GM12878 (cell line): ENCODE data around the gene C1orf210. TPM values are rescaled to one million over a fixed set of nuclear protein-coding genes. Genes with fewer than 3 reads are reported as not detected.

ENCODE experiments used
- ATAC-seq: fragments of 200-7000 bp; cut with Tn5 transposase; 3 replicates; pipeline ENCODE4 v1.9.1; 2020; ENCODE audit warnings: mild to moderate bottlenecking, moderate library complexity
- BruUV-seq: library from RNA; stranded (reverse); fragments of 400-500 nt; replicated peaks from 2 replicates; lab custom pipeline; 2021; lab: Mats Ljungman, UMichigan
- CTCF ChIA-PET: fragments of 300-600 bp; sonication (Branson Sonifier 250); formaldehyde crosslinking; extraction: SDS; loops from one replicate; lab custom pipeline; 2021; ENCODE audit warnings: inconsistent platforms; lab: Yijun Ruan, JAX
- POLR2A ChIA-PET: fragments of 350-600 bp; formaldehyde crosslinking; extraction: SDS; loops from one replicate; lab custom pipeline; 2021; ENCODE audit warnings: inconsistent platforms; lab: Charles Lee
- RAD21 ChIA-PET: fragments of 300-600 bp; sonication (Branson Sonifier 250); formaldehyde crosslinking; loops from one replicate; lab custom pipeline; 2023; ENCODE audit warnings: antibody characterized with exemption; ENCODE audit not compliant: unreplicated experiment; lab: Charles Lee
- SMC1A ChIA-PET: fragments of 300-600 bp; sonication (Branson Sonifier 250); formaldehyde crosslinking; loops from one replicate; lab custom pipeline; 2023; ENCODE audit not compliant: unreplicated experiment, uncharacterized antibody; lab: Charles Lee
- DNase-seq: peaks from one replicate; pipeline ENCODE4 v3.0.0-alpha.2; 2011; ENCODE audit warnings: low read depth, low spot score
- FAIRE-seq: peaks from 3 replicates; lab custom pipeline; 2011; peaks lifted over from hg19 to GRCh38; lab: Jason Lieb, UNC
- H2AFZ ChIP-seq: 2 replicates; pipeline ENCODE4 v1.6.0; 2011; ENCODE audit warnings: low read depth, low read length, control low read depth; ENCODE audit not compliant: control insufficient read depth
- H3K27ac ChIP-seq: 2 replicates; pipeline ENCODE4 v1.5.1; 2011; ENCODE audit warnings: control low read depth; ENCODE audit not compliant: control insufficient read depth, insufficient read depth
- H3K27me3 ChIP-seq, 2 experiments: replicated peaks in 1 of 2; 2 replicates each; pipeline versions ENCODE4 v1.6.0 to v1.6.1; 2011; ENCODE audit warnings: low read length in 1 of 2; ENCODE audit not compliant: control insufficient read depth in 2 of 2, insufficient read depth in 2 of 2
- H3K36me3 ChIP-seq, 2 experiments: 2 replicates each; pipeline ENCODE4 v1.5.1; 2011; ENCODE audit warnings: low read length in 1 of 2; ENCODE audit not compliant: control insufficient read depth in 2 of 2, insufficient read depth in 2 of 2
- H3K4me1 ChIP-seq: 2 replicates; pipeline ENCODE4 v1.6.1; 2011; ENCODE audit warnings: mild to moderate bottlenecking, low read length, moderate library complexity, mixed read lengths; ENCODE audit not compliant: control insufficient read depth, insufficient read depth
- H3K4me2 ChIP-seq: 2 replicates; pipeline ENCODE4 v1.6.0; 2011; ENCODE audit warnings: control low read depth; ENCODE audit not compliant: control insufficient read depth, insufficient read depth
- H3K4me3 ChIP-seq: fragments of 200-600 bp; sonication (generic); 2 replicates; pipeline ENCODE4 v1.5.1; 2016
- H3K79me2 ChIP-seq: 2 replicates; pipeline ENCODE4 v1.6.0; 2011; ENCODE audit warnings: low read length; ENCODE audit not compliant: control insufficient read depth, insufficient read depth
- H3K9ac ChIP-seq: 2 replicates; pipeline ENCODE4 v1.8.0; 2011; ENCODE audit warnings: low read length, control low read depth, mixed read lengths; ENCODE audit not compliant: control insufficient read depth, insufficient read depth
- H3K9me3 ChIP-seq: replicated peaks from 3 replicates; pipeline ENCODE4 v1.5.1; 2011; ENCODE audit warnings: mild to moderate bottlenecking, low read length; ENCODE audit not compliant: control insufficient read depth, insufficient read depth
- H4K20me1 ChIP-seq: 2 replicates; pipeline ENCODE4 v1.6.0; 2011; ENCODE audit not compliant: control insufficient read depth, insufficient read depth
- BACH1 ChIP-seq: fragments of 450-650 bp; IDR thresholded peaks from 2 replicates; pipeline ENCODE4 v1.6.1; 2017; ENCODE audit warnings: mild to moderate bottlenecking, borderline replicate concordance
- CBFB ChIP-seq: IDR thresholded peaks from 2 replicates; pipeline ENCODE4 v1.6.1; 2016; ENCODE audit warnings: antibody characterized with exemption, low read depth
- CHD1 ChIP-seq: IDR thresholded peaks from 2 replicates; pipeline ENCODE4 v1.6.1; 2012; ENCODE audit warnings: low read depth, low read length, improper control_type of control experiment
- E4F1 ChIP-seq: fragments of 450-650 bp; IDR thresholded peaks from 2 replicates; pipeline ENCODE4 v1.6.1; 2018; ENCODE audit warnings: borderline replicate concordance, mild to moderate bottlenecking; ENCODE audit not compliant: partially characterized antibody
- IRF4 ChIP-seq: IDR thresholded peaks from 2 replicates; pipeline ENCODE4 v1.6.1; 2011; ENCODE audit warnings: low read depth, low read length
- MLLT1 ChIP-seq: fragments of 450-650 bp; IDR thresholded peaks from 2 replicates; pipeline ENCODE4 v1.6.1; 2016; ENCODE audit warnings: mild to moderate bottlenecking
- MTA3 ChIP-seq: IDR thresholded peaks from 2 replicates; pipeline ENCODE4 v1.6.1; 2012; ENCODE audit warnings: low read length, inconsistent platforms, borderline replicate concordance
- NR2C2 ChIP-seq: IDR thresholded peaks from 2 replicates; pipeline ENCODE4 v1.6.1; 2011; ENCODE audit warnings: borderline replicate concordance, low read depth; ENCODE audit not compliant: control insufficient read depth, insufficient read length
- PAX8 ChIP-seq: fragments of 450-650 bp; IDR thresholded peaks from 2 replicates; pipeline ENCODE4 v1.6.1; 2017; ENCODE audit warnings: mild to moderate bottlenecking, moderate library complexity
- RAD21 ChIP-seq: IDR thresholded peaks from 2 replicates; pipeline ENCODE4 v1.6.1; 2011; ENCODE audit warnings: mild to moderate bottlenecking, low read depth, low read length, moderate library complexity; ENCODE audit not compliant: insufficient read depth
- SMAD1 ChIP-seq: fragments of 450-650 bp; IDR thresholded peaks from 2 replicates; pipeline ENCODE4 v1.6.1; 2018; ENCODE audit warnings: mild to moderate bottlenecking, low read depth; ENCODE audit not compliant: partially characterized antibody
- ZBED1 ChIP-seq: IDR thresholded peaks from 2 replicates; pipeline ENCODE4 v1.6.1; 2016; ENCODE audit warnings: borderline replicate concordance
- WGBS: methylation state at CpG from one replicate; pipeline ENCODE4 v1.1.6; 2016; ENCODE audit warnings: low lambda C conversion rate; ENCODE audit not compliant: insufficient replicate concordance, insufficient coverage; ENCODE audit errors: missing lambda C conversion rate; 5-methylcytosine and 5-hydroxymethylcytosine counted together
- in situ Hi-C: fragments of 300-500 bp; cut with MboI; formaldehyde crosslinking; loops from 9 replicates; pipeline ENCODE4 v1.14.3; 2018; ENCODE audit warnings: mixed read lengths
- intact Hi-C: fragments of 100-400 bp; cut with micrococcal nuclease; formaldehyde crosslinking; loops from one replicate; pipeline ENCODE4 v1.14.2; 2022; ENCODE audit not compliant: unreplicated experiment
- polyA plus RNA-seq, 11 experiments: library from polyadenylated mRNA; depleted of rRNA in 4 of 11; unstranded in 6 of 11; stranded (reverse) in 5 of 11; fragments of >200 nt; fragmentation: Nextera tagmentation in 4 of 11; fragmentation: Illumina TruSeq in 1 of 11; extraction: Ambion mirVana in 4 of 11; extraction: Trizol in 1 of 11; gene quantifications; 1 replicate in 1 of 11; 2 replicates in 10 of 11; pipeline versions ENCODE4 v1.2.1 to v1.2.3, GENCODE V29; 2011 to 2016; ENCODE audit warnings: inconsistent platforms in 2 of 11, missing spikeins in 2 of 11, low read depth in 1 of 11
- total RNA-seq, 4 experiments: library from RNA; depleted of rRNA in 3 of 4; stranded (reverse); fragments of >200 nt in 3 of 4; fragmentation: Illumina TruSeq in 1 of 4; extraction: Trizol in 1 of 4; gene quantifications; 2 replicates each; pipeline versions ENCODE4 v1.2.1 to v1.2.3, GENCODE V29; 2013 to 2021
- TF ChIP-seq, protein P1 (sequence below): IDR thresholded peaks from 2 replicates; pipeline ENCODE4 v1.6.1; 2011; ENCODE audit warnings: low read depth, mild to moderate bottlenecking, low read length, moderate library complexity, borderline replicate concordance; ENCODE audit errors: extremely low read depth
- TF ChIP-seq, protein P2 (sequence below): IDR thresholded peaks from 2 replicates; pipeline ENCODE4 v1.6.1; 2012; ENCODE audit warnings: mild to moderate bottlenecking, low read depth, low read length

The C1orf210 gene
- total and polyA plus RNA-seq, 10 of the 15 experiments (the other 5 are each of a cell fraction or from before 2014, with no cell fraction given) = 0.07 TPM; not detected in 9

GRCh38 chr1:43234267-43234666 lies 51.1 kb downstream of the C1orf210 start:
- ChIA-PET CTCF (interaction anchor here (1.0 kb wide), 2 partner anchors 156 to 179 kb away, joined by 3 read pairs; partner anchors contain the start of genes MED8 and SZT2), POLR2A (no interaction called here), SMC1A (no interaction called here), RAD21 (interaction anchor here (1.5 kb wide), 1 partner anchor 180 kb away, joined by 4 read pairs; no protein-coding TSS in a partner anchor)
- no peak overlapping the region for H2AFZ ChIP-seq
- WGBS = 92% methylated on average over 17 of the region's 17 CpGs
- ATAC-seq (no peak), FAIRE-seq (no peak), DNase-seq (no peak)
- no peak overlapping the region for H3K4me3 ChIP-seq
- H3K27ac ChIP-seq = no peak overlapping the region
- H3K4me2 ChIP-seq = no peak overlapping the region
- intact Hi-C loops (no loop called here), in situ Hi-C loops (no loop called here)
- TF ChIP-seq CBFB = no peak
- TF ChIP-seq MTA3 = no peak
- TF ChIP-seq IRF4 = no peak
- TF ChIP-seq, protein P1, sequence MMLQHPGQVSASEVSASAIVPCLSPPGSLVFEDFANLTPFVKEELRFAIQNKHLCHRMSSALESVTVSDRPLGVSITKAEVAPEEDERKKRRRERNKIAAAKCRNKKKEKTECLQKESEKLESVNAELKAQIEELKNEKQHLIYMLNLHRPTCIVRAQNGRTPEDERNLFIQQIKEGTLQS = no peak
- TF ChIP-seq E4F1 = no peak
- TF ChIP-seq BACH1 = no peak
- TF ChIP-seq SMAD1 = no peak
- TF ChIP-seq, protein P2, sequence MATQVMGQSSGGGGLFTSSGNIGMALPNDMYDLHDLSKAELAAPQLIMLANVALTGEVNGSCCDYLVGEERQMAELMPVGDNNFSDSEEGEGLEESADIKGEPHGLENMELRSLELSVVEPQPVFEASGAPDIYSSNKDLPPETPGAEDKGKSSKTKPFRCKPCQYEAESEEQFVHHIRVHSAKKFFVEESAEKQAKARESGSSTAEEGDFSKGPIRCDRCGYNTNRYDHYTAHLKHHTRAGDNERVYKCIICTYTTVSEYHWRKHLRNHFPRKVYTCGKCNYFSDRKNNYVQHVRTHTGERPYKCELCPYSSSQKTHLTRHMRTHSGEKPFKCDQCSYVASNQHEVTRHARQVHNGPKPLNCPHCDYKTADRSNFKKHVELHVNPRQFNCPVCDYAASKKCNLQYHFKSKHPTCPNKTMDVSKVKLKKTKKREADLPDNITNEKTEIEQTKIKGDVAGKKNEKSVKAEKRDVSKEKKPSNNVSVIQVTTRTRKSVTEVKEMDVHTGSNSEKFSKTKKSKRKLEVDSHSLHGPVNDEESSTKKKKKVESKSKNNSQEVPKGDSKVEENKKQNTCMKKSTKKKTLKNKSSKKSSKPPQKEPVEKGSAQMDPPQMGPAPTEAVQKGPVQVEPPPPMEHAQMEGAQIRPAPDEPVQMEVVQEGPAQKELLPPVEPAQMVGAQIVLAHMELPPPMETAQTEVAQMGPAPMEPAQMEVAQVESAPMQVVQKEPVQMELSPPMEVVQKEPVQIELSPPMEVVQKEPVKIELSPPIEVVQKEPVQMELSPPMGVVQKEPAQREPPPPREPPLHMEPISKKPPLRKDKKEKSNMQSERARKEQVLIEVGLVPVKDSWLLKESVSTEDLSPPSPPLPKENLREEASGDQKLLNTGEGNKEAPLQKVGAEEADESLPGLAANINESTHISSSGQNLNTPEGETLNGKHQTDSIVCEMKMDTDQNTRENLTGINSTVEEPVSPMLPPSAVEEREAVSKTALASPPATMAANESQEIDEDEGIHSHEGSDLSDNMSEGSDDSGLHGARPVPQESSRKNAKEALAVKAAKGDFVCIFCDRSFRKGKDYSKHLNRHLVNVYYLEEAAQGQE = no peak
- TF ChIP-seq ZBED1 = no peak
- TF ChIP-seq MLLT1 = no peak
- no peak for TF ChIP-seq RAD21
- TF ChIP-seq CHD1 = no peak
- TF ChIP-seq NR2C2 = no peak
- TF ChIP-seq PAX8 = no peak
- no TSS peak for BruUV-seq
- H3K9me3 ChIP-seq = no peaks in the 10 kb centered on the region
- no peaks in the 10 kb centered on the region for H3K79me2 ChIP-seq
- peaks cover 2 to 3% of the 10 kb centered on the region in 2 experiments; a peak in 2 of 4 replicates for H3K36me3 ChIP-seq
- no peaks in the 10 kb centered on the region for H3K27me3 ChIP-seq
- no peaks in the 10 kb centered on the region for H4K20me1 ChIP-seq
- H3K9ac ChIP-seq = no peak overlapping the region
- H3K4me1 ChIP-seq = peaks cover 12% of the 10 kb centered on the region
